BJ (cell line): ENCODE data around the gene PUM1. TPM values are rescaled to one million over a fixed set of nuclear protein-coding genes. Genes with fewer than 3 reads are reported as not detected.
"Not testable (repeated sequence)": the region's sequence is repeated elsewhere in the genome, so short reads cannot be mapped to it uniquely, and the experiment has no call there.

Experiments
- CTCF ChIA-PET: fragments of 350-600 bp; formaldehyde crosslinking; extraction: SDS; loops from one replicate; lab custom pipeline; 2021; ENCODE audit warnings: antibody characterized with exemption, inconsistent platforms; lab: Yijun Ruan, JAX
- POLR2A ChIA-PET: fragments of 300-600 bp; sonication (Branson Sonifier 250); formaldehyde crosslinking; extraction: SDS; loops from one replicate; lab custom pipeline; 2021; ENCODE audit warnings: antibody characterized with exemption; lab: Charles Lee
- DNase-seq: peaks from one replicate; pipeline ENCODE4 v3.0.0-alpha.2; 2011; ENCODE audit warnings: low read depth
- H3K27me3 ChIP-seq: 2 replicates; pipeline ENCODE4 v1.6.0; 2011; ENCODE audit warnings: low read length; ENCODE audit not compliant: control insufficient read depth, insufficient read depth
- H3K36me3 ChIP-seq: 2 replicates; pipeline ENCODE4 v1.5.1; 2011; ENCODE audit warnings: low read length; ENCODE audit not compliant: control insufficient read depth, insufficient read depth
- H3K4me3 ChIP-seq: 2 replicates; pipeline ENCODE4 v1.5.1; 2011; ENCODE audit warnings: low read depth, mild to moderate bottlenecking, control low read depth, low read length
- CTCF ChIP-seq: IDR thresholded peaks from 2 replicates; pipeline ENCODE4 v1.5.1; 2011; ENCODE audit warnings: low read depth, mild to moderate bottlenecking, control low read depth, inconsistent platforms, low read length, moderate library complexity; ENCODE audit not compliant: insufficient read depth
- polyA plus RNA-seq: library from polyadenylated mRNA; depleted of rRNA; stranded (reverse); fragments of >200 nt; gene quantifications from 2 replicates; pipeline ENCODE4 v1.2.3, GENCODE V29; 2011

Gene PUM1
- polyA plus RNA-seq, 1 experiment = 66.9 TPM

DNA sequence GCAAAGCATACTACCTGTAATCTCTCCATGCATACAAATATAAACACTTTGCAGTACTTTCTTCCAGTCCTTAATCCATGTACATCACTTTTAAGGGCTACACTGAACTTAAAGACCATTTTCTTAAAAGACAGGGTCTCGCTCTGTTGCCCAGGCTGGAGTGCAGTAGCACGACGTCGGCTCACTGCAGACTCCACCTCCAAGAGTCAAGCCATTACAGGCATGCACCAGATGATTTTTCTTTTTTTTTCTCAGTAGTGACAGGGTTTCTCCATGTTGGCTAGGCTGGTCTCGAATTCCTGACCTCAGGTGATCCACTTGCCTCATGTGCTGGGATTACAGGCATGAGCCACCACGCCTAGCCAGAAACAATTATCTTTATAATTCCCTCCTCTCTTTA lies 22.9 kb downstream of the PUM1 start:
- Histone ChIP-seq H3K4me3 (no peak overlapping the region), H3K27me3 (no peaks in the 10 kb centered on the region), H3K36me3 (no peaks in the 10 kb centered on the region)
- no peak for DNase-seq
- CTCF ChIA-PET = interaction anchor here (0.6 kb wide), 1 partner anchor 109 kb away, joined by 5 read pairs; no protein-coding TSS in a partner anchor
- TF ChIP-seq CTCF = no peak
- POLR2A ChIA-PET = no interaction called here

GRCh38 chr1:31041529-31041928 lies 24.0 kb downstream of the PUM1 start:
- POLR2A ChIA-PET = no interaction called here
- H3K36me3 ChIP-seq = no peaks in the 10 kb centered on the region
- no peaks in the 10 kb centered on the region for H3K27me3 ChIP-seq
- DNase-seq = no peak
- no peak overlapping the region for H3K4me3 ChIP-seq
- CTCF ChIA-PET = interaction anchor here (1.3 kb wide), 1 partner anchor 26 kb away, joined by 3 read pairs; no protein-coding TSS in a partner anchor
- TF ChIP-seq CTCF = no peak

GRCh38 chr1:31040038-31040437 lies 25.5 kb downstream of the PUM1 start:
- TF ChIP-seq CTCF = no peak
- Histone ChIP-seq H3K36me3 (0 out of 2 replicates have a peak, but pooled peaks cover 1% of the 10 kb centered on the region), H3K4me3 (no peak overlapping the region), H3K27me3 (no peaks in the 10 kb centered on the region)
- DNase-seq = no peak
- POLR2A ChIA-PET = no interaction called here
- CTCF ChIA-PET = interaction anchor here (1.0 kb wide), 1 partner anchor 9 kb away, joined by 4 read pairs; no protein-coding TSS in a partner anchor

DNA sequence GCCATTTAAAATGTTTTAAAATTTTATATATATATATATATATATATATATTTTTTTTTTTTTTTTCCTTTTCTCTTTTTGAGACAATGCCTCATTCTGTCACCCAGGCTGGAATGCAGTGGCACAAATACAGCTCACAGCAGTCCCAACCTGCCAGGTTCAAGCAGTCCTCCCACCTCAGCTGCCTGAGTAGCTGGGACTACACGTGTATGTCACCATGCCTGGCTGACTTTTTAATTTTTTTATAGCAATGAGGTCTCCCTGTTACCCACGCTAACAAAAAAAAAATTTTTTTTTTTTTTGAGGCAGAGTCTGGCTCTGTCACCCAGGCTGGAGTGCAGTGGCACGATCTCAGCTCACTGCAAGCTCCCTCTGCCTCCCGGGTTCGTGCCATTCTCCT lies 26.6 kb downstream of the PUM1 start:
- H3K4me3 ChIP-seq, H3K27me3 ChIP-seq, POLR2A ChIA-PET, DNase-seq, H3K36me3 ChIP-seq: not testable (repeated sequence)
- CTCF ChIA-PET = interaction anchor here (0.6 kb wide), 1 partner anchor 144 kb away, joined by 3 read pairs; no protein-coding TSS in a partner anchor

- CTCF ChIA-PET = interaction anchor here (0.6 kb wide), 1 partner anchor 80 kb away, joined by 3 read pairs; no protein-coding TSS in a partner anchor
These were observed 27.2 kb downstream of the PUM1 start for GRCh38 chr1:31038360-31038759.

More at GRCh38 chr1:31038360-31038759, 27.2 kb downstream of the PUM1 start:
- DNase-seq = peak; percentile 26
- Histone ChIP-seq H3K36me3 (0 out of 2 replicates have a peak, but pooled peaks cover 1% of the 10 kb centered on the region), H3K4me3 (no peak overlapping the region), H3K27me3 (no peaks in the 10 kb centered on the region)
- POLR2A ChIA-PET = no interaction called here
- TF ChIP-seq CTCF = no peak
